Measurements from ENCODE around the gene CABP1.

DNA sequence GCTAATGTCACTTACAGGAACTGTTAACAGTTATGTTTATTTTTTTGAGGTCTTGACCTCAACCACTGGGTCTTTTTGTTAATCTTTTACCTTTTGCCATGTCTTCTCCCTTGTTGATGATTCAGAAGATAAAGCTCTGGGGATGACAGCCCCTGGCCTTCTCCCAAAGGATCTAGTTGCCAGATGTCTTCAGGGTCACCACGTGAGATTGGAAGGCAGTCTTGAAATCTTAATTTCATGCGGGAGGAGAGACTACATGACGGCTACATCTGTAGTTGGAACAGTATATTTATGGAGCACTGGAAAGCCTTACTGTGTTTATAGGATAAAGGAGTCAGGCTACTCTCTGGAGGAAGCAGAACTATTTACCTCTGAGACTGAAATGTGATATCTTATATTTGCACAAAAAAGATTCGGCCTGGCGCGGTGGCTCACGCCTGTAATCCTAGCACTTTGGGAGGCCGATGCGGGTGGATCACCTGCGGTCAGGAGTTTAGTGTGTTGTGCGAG, 52.2 kb downstream of the CABP1 start:
- no peak for TF ChIP-seq POLR2A (IDR thresholded peaks at IDR 0.05)
- TF ChIP-seq, protein P1, sequence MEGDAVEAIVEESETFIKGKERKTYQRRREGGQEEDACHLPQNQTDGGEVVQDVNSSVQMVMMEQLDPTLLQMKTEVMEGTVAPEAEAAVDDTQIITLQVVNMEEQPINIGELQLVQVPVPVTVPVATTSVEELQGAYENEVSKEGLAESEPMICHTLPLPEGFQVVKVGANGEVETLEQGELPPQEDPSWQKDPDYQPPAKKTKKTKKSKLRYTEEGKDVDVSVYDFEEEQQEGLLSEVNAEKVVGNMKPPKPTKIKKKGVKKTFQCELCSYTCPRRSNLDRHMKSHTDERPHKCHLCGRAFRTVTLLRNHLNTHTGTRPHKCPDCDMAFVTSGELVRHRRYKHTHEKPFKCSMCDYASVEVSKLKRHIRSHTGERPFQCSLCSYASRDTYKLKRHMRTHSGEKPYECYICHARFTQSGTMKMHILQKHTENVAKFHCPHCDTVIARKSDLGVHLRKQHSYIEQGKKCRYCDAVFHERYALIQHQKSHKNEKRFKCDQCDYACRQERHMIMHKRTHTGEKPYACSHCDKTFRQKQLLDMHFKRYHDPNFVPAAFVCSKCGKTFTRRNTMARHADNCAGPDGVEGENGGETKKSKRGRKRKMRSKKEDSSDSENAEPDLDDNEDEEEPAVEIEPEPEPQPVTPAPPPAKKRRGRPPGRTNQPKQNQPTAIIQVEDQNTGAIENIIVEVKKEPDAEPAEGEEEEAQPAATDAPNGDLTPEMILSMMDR (IDR thresholded peaks at IDR 0.05) = no peak
